AG08395 (cell line): Measurements from ENCODE around the gene NMT2.

ENCODE experiments used
- DNase-seq: peaks from one replicate; pipeline ENCODE4 v3.0.0; 2012; ENCODE audit warnings: mixed read lengths, low spot score

The NMT2 gene

DNA sequence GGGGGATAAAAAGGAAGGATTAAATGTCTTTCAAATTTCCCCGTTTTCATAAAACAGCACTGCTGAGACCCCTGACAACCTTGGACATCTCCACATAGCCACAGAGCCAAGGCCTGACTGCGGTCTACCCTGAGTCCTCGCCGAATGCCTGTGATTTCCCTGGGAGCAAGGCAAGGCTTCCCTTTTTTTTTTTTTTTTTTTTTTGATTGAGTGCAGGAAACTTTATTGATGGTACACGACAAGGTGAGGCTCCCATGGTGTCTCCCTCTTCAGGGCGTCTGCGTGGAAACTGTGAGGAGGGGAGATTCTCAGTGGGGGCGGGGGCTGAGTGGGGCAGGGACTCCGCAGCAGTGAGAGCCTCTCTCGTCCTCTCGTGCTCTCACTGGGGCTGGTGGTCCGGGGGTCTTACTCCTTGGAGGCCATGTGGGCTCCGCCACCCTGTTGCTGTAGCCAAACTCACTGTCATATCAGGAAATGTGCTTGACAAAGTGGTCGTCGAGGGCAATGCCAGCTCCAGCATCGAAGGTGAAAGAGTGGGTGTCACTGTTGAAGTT, 75.6 kb downstream of the NMT2 start:
- DNase-seq = no peak

DNA sequence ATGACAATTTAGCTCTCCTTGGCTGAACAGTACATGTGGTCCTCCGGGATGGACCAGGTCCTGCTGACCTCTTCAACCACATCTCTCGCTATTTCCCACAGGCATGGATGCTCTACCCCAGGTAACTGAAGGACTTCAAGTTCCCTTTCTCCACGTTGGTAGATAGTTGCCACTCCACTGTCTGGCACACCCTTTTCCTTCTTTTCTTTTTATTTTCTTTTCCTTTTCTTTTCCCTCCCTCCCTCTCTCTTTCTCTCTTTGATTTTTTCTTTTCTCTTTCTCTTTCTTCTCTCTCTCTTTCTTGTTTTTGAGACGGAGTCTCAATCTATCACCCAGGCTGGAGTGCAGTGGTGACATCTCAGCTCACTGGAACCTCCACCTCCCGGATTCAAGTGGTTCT, 77.1 kb downstream of the NMT2 start:
- DNase-seq = no peak

DNA sequence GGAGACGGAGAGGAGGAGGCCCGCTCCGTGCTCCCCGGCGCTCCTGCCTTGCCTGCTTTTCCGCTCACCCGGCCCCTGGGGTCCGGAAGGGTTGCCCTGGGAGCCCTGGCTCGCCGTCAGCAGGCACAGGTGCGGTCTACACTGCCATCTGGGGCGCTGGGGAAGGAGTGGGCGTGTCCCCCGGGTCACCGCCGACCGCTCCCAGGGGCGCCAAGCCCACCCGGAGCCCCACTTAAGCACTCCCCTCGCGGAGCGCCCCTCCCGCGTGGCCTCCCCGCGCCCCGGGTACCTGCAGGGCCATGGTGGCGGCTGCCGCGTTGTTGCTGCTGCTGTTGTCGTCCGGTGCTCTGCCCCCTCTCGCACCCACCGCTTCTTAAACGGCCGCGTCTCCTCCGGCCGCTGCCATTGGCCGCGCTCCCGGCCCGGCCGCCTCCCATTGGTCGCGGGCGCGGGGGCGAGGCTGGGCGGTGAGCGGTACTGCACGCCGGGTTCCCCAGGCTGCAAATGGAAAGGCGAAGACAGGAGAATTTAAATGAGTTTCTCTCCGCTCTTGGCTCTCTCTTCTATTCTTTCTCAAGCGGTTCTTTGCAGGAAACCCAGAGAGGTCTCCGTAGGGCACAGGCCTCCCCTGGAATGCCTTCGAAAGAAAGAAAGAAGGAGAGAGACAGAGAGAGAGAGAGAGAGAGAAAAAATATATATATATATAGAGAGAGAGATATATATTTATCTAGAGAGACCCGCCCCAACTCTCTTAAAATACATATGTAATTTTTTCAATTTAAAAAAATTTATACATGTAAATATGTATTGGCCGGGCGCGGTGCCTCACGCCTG, 79.8 kb downstream of the NMT2 start, which contains the start of gene ACBD7:
Gene ACBD7 (minus strand): TSS at position 349 of the 834 bp plus-strand sequence. CDS start 48 bp downstream, at position 301.
- peak; percentile 95 for DNase-seq

DNA sequence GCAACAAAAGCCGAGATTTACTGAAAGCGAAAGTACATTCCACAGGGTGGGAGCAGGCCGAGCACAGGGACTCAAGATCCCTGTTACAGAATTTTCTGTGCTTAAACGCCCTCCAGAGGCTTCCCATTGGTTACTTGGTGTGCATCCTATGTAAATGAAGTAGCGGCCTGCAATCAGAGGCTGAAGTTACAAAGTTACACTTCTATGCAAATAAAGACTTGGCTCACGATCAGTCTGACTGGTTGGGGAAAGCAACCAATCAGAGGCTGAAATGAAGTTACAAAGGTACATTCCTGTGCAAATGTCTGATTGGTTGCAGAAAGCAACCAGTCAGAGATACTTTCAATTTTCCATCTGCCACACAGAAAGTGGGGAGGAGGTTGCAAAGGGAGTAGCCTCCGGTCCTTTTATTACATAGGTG, 84.0 kb downstream of the NMT2 start:
- peak; percentile 81 for DNase-seq

DNA sequence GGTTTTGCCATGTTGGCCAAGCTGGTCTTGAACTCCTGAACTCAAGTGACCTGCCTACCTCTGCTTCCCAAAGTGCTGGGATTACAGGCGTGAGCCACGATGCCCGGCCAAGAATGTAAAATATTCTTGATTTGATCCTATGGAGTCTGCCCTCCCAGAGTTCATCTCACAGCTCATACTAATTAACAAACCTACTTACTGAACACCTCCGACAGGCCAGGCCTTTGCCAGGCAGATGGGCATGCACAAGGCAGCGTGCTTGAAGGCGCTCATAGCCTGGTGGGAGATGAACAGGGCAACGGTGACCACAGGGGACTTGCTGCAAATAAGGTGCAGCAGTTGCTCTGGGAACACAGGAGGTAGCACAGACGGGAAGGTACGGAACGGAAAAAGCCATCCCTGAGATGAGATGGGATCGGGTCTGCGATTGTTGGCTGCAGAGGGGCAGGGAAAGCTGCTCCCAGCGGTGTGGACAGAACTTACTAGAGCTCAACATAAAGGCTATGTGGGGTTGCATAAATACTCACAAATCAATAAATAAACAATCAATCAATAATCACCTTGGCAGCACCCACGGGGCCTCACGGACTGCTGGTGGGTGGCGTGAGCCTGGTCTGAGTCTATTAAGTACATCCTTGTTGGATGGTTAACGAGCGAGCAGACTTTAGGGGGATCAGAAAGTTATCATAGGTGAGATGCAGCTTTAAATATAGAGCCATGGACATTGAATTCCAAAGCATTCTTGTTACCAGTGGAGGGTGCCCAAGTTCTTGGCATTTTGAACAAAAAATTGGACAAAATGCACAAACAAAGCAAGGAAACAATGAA, 84.6 kb downstream of the NMT2 start:
- DNase-seq = no peak

DNA sequence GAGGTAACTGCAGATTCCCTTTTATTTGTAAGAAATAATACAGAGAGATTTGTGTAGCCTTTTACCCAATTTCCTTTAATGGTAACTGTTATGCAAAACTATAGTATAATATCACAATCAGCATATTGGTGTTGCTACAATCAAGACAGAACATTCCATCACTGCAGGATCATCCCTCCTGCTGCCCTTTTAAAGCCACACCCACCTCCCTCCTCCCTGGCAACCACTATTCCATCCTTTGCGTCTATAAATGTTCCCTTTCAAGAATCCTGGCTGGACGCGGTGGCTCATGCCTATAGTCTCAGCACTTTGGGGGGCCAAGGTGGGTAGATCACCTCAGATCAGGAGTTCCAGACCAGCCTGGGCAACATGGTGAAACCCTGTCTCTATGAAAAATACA, 93.1 kb downstream of the NMT2 start:
- DNase-seq = no peak

DNA sequence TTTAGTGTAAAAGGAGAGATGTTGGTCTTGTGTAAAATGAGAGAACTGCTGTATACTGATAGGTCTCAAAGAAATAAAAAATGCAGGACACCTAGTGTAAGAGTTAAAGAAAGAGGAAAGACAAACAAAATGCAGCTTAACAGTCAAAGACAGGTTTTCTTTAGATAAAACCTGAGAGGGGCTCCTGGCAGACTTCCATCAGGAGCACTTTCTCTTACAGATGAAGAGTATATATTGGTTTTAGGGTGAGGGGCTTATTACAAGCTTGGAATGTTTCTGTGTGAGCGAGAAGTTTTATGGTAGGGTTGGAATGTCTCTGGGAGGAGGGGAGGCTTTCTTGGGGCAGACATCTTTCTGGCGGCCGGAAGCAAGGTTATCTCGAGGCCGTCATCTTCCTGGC, 96.1 kb downstream of the NMT2 start:
- no peak for DNase-seq

DNA sequence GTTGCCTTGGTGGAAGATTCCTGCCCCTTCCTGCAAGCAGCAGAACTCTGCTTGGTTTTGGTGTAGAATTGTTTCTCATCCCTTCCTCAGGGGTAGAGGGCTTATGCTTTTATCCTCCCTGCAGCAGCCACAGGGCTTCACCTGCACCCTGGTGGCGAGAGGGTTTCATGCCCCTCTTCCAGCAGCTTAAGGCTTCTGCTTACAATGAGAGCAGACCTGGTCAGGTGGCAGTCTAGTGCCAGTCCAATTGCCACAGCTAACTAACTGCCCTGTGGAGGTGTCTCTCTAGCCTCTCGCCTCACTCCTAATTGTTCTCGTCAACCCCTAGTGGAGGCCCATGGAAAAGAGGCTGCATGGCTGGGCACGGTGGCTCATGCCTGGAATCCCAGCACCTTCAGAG, 99.3 kb downstream of the NMT2 start:
- no peak for DNase-seq

DNA sequence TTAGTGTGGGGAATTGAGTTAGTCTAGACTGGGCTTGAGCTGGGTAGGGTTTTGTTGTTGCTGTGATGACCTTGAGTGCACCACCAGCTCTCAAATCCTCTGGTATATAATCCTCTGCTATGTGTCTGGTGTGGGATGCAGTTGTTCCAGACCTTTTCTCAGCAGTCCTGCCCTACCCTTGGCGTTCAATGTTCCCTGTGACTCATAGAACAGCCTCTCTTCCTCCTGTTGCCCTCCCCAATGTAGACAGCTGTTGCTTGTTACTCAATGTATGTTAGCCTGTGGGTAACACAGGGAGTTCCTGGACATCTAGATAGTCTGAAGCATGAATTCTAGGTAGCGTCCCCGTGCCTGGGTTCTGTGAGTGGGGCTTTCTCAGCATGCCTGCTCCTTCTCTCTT, 99.7 kb downstream of the NMT2 start:
- DNase-seq = peak; percentile 48

DNA sequence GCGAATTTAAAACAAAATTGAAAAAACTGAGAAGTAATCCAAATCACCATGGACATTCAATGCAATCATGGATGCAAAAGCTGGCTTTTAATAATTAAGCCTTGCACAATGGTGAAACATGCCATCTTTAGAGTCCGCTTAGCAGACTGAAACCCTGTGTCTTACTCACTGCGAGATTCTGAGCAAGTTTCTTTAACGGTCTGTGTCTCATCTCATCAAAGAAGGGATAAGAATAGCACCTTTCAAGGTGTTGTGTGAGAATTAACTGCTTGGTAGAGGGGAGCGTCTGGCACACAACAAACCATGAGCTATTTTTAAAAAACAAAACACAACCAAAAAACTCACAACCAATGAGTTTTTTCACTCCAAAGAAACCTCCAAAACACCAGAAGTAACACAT, 101.3 kb downstream of the NMT2 start:
- DNase-seq = no peak

DNA sequence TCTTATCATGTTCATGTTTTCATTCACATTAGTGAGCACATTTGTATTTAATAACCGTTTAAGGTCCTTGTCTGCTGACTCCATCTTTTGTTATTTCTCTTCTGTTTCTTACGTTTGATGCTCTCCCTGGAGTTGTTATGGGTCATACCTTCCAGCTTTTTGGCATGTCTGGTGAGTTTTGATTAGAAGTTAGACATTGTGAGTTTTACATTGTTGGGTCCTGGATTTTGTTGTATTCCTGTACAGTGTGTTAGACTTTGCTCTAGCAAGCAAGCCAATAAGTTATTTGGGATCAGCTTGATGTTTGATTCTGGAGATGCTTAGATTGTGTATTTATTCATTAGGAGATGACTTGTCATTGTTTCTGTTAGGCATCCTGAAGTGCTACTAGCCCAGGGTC, 107.9 kb downstream of the NMT2 start:
- no peak for DNase-seq

DNA sequence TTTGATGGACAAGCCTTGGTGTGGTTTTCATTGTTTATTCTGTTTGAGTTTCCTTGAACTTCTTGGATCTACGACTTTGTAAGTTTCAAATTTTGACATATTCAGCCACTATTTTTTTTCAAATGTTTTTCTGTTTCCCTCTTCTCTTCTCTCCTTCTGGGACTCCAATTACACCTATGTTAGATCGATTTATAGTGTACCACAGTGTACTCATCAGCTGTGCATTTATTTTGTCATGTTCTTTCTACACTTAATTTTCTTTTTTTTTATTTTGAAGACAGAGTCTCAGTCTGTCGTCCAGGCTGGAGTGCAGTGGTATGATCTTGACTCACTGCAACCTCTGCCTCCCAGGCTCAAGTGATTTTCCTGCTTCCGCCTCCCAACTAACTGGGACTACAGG, 108.6 kb downstream of the NMT2 start:
- no peak for DNase-seq

DNA sequence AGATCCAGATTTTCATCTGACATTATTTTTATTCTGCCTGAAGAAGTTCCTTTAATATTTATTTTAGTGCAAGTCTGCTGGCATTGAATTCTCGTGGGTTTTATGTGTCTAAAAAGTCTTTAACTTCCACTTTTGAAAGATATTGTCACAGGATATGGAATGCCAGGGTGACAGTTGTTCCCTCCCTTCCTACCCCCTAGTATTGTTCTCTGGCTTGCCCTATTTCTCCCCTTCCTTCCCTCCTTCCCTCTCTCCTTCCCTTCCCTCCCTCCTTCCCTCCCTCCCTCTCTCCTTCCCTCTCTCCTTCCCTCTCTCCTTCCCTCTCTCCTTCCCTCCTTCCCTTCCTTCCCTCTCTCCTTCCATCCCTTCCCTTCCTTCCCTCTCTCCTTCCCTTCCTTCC, 109.8 kb downstream of the NMT2 start:
- DNase-seq = no peak
